Subcutaneous abdominal adipose tissue (tissue), 5 donors: ENCODE measurements around the gene DPEP1.
"Not testable (repeated sequence)": the region's sequence is repeated elsewhere in the genome, so short reads cannot be mapped to it uniquely, and the experiment has no call there.

Source experiments
- H3K27ac ChIP-seq: one replicate; pipeline ENCODE4 v1.7.0; 2013; ENCODE audit warnings: low read depth, mild to moderate bottlenecking, inconsistent platforms, low read length, moderate library complexity
- H3K27me3 ChIP-seq, 5 donors: one replicate each; pipeline ENCODE4 v1.7.0; 2013; ENCODE audit warnings: low read length in 5 of 5, inconsistent platforms in 1 of 5; ENCODE audit not compliant: control insufficient read depth in 5 of 5, insufficient read depth in 4 of 5
- H3K36me3 ChIP-seq, 5 donors: one replicate each; pipeline ENCODE4 v1.7.0; 2013; ENCODE audit warnings: low read length in 5 of 5; ENCODE audit not compliant: control insufficient read depth in 5 of 5, insufficient read depth in 5 of 5
- H3K4me1 ChIP-seq, 5 donors: one replicate each; pipeline ENCODE4 v1.7.0; 2013; ENCODE audit warnings: low read length in 5 of 5, mild to moderate bottlenecking in 3 of 5, moderate library complexity in 1 of 5; ENCODE audit not compliant: control insufficient read depth in 5 of 5, insufficient read depth in 5 of 5
- H3K4me3 ChIP-seq, 5 donors: one replicate each; pipeline ENCODE4 v1.7.0; 2013; ENCODE audit warnings: low read length in 5 of 5, low read depth in 1 of 5
- H3K9ac ChIP-seq, 5 donors: one replicate each; pipeline ENCODE4 v1.7.0; 2013; ENCODE audit warnings: low read length in 5 of 5, mild to moderate bottlenecking in 4 of 5, moderate library complexity in 3 of 5
- H3K9me3 ChIP-seq, 5 donors: one replicate each; pipeline ENCODE4 v1.7.0; 2013; ENCODE audit warnings: low read length in 5 of 5; ENCODE audit not compliant: control insufficient read depth in 5 of 5
- donor health status: healthy.
- donor health status: healthy.
- donor health status: healthy.
- donor health status: healthy.
- donor health status: healthy.

DPEP1 gene

GRCh38 chr16:89587676-89588075 lies 25.8 kb upstream of the DPEP1 start:
- not testable (repeated sequence) for H3K9ac ChIP-seq, H3K9me3 ChIP-seq, H3K27me3 ChIP-seq, H3K4me3 ChIP-seq, H3K36me3 ChIP-seq, H3K27ac ChIP-seq, H3K4me1 ChIP-seq

GRCh38 chr16:89588413-89589109 lies 24.9 kb upstream of the DPEP1 start:
- Histone ChIP-seq H3K27me3 (peaks cover 0 to 7% (median 0%) of the 10 kb centered on the region in 5 donors), H3K36me3 (no peaks in the 10 kb centered on the region), H3K4me3 (no peak overlapping the region), H3K9me3 (no peaks in the 10 kb centered on the region), H3K9ac (no peak overlapping the region), H3K4me1 (peaks cover 0 to 4% (median 0%) of the 10 kb centered on the region in 5 donors), H3K27ac (no peak overlapping the region)

DNA sequence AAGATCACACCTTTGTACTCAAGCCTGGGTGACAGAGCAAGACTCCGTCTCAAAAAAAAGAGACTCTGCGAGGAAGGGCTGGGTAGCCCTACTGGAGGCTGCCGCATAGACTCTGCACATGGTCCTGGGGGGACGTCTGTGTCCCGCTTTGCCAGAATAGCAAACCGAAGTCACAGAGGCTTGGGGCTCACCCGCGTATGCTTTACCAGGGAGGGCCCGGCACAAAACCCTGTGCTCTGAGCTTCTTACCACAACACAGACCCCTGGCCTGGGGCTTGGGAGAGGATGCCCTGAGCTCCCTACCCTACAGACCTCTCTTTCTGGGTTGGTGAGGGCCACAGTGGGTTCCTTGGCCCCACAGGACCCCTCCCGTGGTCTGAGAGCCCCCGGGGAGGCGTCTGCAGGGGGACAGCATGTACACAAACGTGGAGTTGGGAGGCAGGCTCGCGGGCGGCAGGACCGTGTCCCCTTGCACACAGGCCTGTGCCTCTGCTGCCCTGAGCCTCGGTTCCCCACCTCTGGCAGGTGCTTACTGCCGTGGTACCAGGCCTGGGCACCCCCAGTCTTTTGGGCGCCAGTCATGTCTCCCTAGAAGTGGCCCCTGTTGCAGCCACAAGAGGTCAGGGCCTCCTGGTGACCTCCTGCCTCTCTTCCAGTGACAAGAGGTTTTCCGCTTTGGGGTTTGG lies 24.1 kb upstream of the DPEP1 start:
- Histone ChIP-seq H3K27ac (no peak overlapping the region), H3K4me1 (peaks cover 0 to 4% (median 0%) of the 10 kb centered on the region in 5 donors)

GRCh38 chr16:89593841-89594240 lies 19.6 kb upstream of the DPEP1 start:
- H3K4me1 ChIP-seq = no peaks in the 10 kb centered on the region
- no peaks in the 10 kb centered on the region for H3K9me3 ChIP-seq
- H3K27me3 ChIP-seq = no peaks in the 10 kb centered on the region
- no peak overlapping the region for H3K4me3 ChIP-seq
- no peak overlapping the region for H3K27ac ChIP-seq
- no peaks in the 10 kb centered on the region for H3K36me3 ChIP-seq
- no peak overlapping the region for H3K9ac ChIP-seq

More for the DNA sequence above, 24.1 kb upstream of the DPEP1 start:
- no peak overlapping the region for H3K9ac ChIP-seq
- no peaks in the 10 kb centered on the region for H3K9me3 ChIP-seq
- no peaks in the 10 kb centered on the region for H3K36me3 ChIP-seq
- H3K27me3 ChIP-seq = peaks cover 0 to 7% (median 0%) of the 10 kb centered on the region in 5 donors
- no peak overlapping the region for H3K4me3 ChIP-seq

DNA sequence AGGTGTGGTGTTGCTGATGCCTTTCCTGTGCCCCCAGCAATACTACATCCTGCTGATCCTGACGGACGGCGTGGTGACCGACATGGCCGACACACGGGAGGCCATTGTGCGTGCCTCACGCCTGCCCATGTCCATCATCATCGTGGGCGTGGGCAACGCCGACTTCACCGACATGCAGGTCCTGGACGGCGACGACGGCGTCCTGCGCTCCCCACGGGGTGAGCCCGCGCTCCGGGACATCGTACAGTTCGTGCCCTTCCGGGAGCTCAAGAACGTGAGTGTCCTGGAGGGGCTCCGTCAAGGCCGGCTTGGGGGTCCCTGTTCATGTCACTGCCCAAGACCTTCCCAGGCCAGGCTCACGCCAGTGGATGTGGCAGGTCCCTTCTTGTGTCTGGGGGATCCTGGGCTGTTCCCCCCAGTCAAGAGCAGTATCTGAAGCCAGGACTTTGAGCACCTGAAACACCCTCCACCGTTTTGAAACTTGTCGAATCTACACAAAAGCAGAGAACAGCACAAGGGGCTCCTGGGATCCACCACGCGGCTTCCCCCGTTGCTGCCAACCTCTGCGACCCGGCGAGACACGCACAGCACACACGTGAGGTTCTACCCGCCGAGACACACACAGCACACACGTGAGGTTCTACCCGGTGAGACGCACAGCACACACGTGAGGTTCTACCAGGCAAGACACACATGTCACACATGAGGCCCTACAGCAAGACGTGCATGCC lies 17.9 kb upstream of the DPEP1 start:
- H3K27me3 ChIP-seq = no peaks in the 10 kb centered on the region
- no peak overlapping the region for H3K4me3 ChIP-seq
- no peaks in the 10 kb centered on the region for H3K36me3 ChIP-seq
- no peaks in the 10 kb centered on the region for H3K4me1 ChIP-seq
- no peak overlapping the region for H3K27ac ChIP-seq
- no peaks in the 10 kb centered on the region for H3K9me3 ChIP-seq
- no peak overlapping the region for H3K9ac ChIP-seq

DNA sequence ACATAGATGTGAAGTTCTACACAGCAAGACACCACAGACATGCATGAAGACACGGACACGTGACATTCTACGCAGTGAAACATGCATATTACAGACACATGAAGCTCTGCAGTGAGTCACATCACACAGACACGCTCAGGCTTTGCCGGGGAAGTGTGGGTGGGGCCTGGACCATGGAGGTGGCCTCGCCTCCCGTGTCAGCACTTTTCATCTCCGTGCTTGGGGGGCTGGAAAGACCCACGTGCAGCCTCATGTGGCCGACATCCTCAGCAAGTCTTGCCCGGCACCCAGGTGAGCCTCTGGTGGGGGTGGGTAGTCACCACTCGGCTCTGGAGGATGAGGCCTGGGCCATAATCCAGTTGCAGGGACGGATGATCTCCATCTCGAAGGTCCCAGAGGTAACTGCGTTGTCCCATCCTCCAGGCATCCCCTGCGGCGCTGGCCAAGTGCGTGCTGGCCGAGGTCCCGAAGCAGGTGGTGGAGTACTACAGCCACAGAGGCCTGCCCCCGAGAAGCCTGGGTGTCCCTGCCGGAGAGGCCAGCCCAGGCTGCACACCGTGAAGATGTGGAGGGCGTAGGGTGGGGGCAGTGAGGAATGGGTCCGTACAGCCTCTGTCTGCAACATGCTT lies 17.3 kb upstream of the DPEP1 start:
- H3K4me1 ChIP-seq = no peaks in the 10 kb centered on the region
- no peak overlapping the region for H3K4me3 ChIP-seq
- no peaks in the 10 kb centered on the region for H3K9me3 ChIP-seq
- no peak overlapping the region for H3K27ac ChIP-seq
- no peaks in the 10 kb centered on the region for H3K36me3 ChIP-seq
- H3K27me3 ChIP-seq = no peaks in the 10 kb centered on the region
- H3K9ac ChIP-seq = no peak overlapping the region

DNA sequence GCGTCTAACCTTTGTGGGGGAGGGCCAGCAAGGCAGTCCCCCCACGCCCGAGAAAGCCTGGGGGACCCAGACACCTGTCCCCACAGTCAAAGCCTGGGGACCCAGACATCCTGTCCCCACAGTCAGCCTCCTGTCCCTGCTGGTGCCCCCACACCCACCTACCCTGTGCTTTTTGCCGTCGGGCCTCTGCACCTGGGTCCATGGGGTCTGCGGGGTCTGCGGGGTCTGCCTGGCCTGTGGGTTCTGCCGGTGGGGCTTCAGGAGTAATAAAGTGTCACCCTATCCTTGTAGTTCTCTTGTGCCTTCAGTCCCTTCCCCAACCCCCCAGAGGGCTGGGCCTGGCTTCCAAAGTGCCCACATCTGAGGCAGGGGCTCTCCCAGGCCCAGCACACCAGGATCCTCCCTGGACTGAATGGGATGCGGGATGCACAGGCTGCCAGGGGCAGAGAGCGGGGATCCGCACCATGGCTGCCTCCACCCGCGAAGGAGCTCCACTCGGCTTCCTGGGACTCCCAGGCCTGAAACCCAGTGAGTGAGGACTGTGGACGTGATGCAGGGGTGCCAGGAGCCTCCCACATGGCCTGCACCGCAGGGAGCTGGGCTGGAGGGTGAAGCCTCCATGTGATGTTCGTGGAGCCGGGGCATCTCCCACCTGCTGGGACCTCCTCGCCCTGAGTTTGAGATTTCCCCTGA lies 16.3 kb upstream of the DPEP1 start:
- Histone ChIP-seq H3K9me3 (no peaks in the 10 kb centered on the region), H3K36me3 (no peaks in the 10 kb centered on the region), H3K27me3 (peaks cover 0 to 4% (median 1%) of the 10 kb centered on the region in 5 donors), H3K27ac (no peak overlapping the region), H3K4me3 (no peak overlapping the region), H3K9ac (peak overlapping the region in 1 of 5 donors; percentile 25), H3K4me1 (peaks cover 0 to 3% (median 1%) of the 10 kb centered on the region in 5 donors)

DNA sequence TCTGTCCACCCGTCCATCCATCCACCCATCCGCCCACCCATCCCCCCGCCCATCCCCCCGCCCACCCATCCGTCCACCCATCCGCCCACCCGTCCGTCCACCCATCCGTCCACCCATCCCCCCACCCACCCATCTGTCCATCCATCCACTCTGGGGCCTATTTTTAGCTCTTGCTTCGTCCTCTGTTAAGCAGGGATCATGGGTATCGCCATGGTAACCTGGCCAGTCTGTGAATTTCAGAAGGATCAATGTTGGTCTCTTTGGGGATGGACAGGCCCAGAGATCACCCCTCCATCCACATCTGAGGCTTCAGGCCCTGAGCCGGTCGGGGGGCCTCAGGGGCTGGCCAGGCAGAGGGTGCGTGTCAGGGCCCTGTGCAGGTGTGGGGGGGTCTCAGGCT lies 15.2 kb upstream of the DPEP1 start:
- H3K9me3 ChIP-seq = no peaks in the 10 kb centered on the region
- H3K4me1 ChIP-seq = peaks cover 0 to 11% (median 1%) of the 10 kb centered on the region in 5 donors
- peaks cover 5 to 14% (median 11%) of the 10 kb centered on the region in 5 donors for H3K27me3 ChIP-seq
- no peak overlapping the region for H3K4me3 ChIP-seq
- no peak overlapping the region for H3K9ac ChIP-seq
- H3K36me3 ChIP-seq = no peaks in the 10 kb centered on the region
- H3K27ac ChIP-seq = no peak overlapping the region

DNA sequence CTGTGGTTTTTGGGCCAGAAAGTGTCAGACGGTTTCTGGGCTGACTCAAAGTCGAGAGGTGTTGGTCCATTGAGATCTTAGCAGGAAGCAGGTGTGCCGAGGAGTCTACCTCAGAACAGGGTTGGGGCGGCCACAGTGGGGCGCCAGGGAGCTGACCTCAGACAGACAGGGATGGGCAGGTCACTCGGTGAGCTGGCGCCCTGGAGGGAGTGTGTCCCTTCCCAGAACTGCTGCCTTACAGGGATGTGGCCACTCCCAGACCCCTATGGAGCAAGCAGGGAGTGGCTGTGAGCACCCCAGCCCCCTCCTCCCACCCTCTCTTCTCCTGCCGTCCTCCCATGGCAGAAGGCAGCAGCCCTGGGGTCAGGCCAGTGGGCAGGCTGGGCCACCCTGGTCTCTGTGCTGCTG lies 14.0 kb upstream of the DPEP1 start:
- Histone ChIP-seq H3K36me3 (no peaks in the 10 kb centered on the region), H3K9ac (no peak overlapping the region), H3K9me3 (no peaks in the 10 kb centered on the region), H3K4me1 (peaks cover 0 to 11% (median 1%) of the 10 kb centered on the region in 5 donors), H3K27ac (no peak overlapping the region), H3K4me3 (no peak overlapping the region), H3K27me3 (peaks cover 6 to 14% (median 11%) of the 10 kb centered on the region in 5 donors)
